GM12878 (cell line): ENCODE data around the gene IGFBP3. TPM values are rescaled to one million over a fixed set of nuclear protein-coding genes. Genes with fewer than 3 reads are reported as not detected.

Experiments
- ATAC-seq: fragments of 200-7000 bp; cut with Tn5 transposase; 3 replicates; pipeline ENCODE4 v1.9.1; 2020; ENCODE audit warnings: mild to moderate bottlenecking, moderate library complexity
- BruUV-seq: library from RNA; stranded (reverse); fragments of 400-500 nt; replicated peaks from 2 replicates; lab custom pipeline; 2021; lab: Mats Ljungman, UMichigan
- CTCF ChIA-PET: fragments of 300-600 bp; sonication (Branson Sonifier 250); formaldehyde crosslinking; extraction: SDS; loops from one replicate; lab custom pipeline; 2021; ENCODE audit warnings: inconsistent platforms; lab: Yijun Ruan, JAX
- POLR2A ChIA-PET: fragments of 350-600 bp; formaldehyde crosslinking; extraction: SDS; loops from one replicate; lab custom pipeline; 2021; ENCODE audit warnings: inconsistent platforms; lab: Charles Lee
- RAD21 ChIA-PET: fragments of 300-600 bp; sonication (Branson Sonifier 250); formaldehyde crosslinking; loops from one replicate; lab custom pipeline; 2023; ENCODE audit warnings: antibody characterized with exemption; ENCODE audit not compliant: unreplicated experiment; lab: Charles Lee
- SMC1A ChIA-PET: fragments of 300-600 bp; sonication (Branson Sonifier 250); formaldehyde crosslinking; loops from one replicate; lab custom pipeline; 2023; ENCODE audit not compliant: unreplicated experiment, uncharacterized antibody; lab: Charles Lee
- DNase-seq: peaks from one replicate; pipeline ENCODE4 v3.0.0-alpha.2; 2011; ENCODE audit warnings: low read depth, low spot score
- FAIRE-seq: peaks from 3 replicates; lab custom pipeline; 2011; peaks lifted over from hg19 to GRCh38; lab: Jason Lieb, UNC
- H2AFZ ChIP-seq: 2 replicates; pipeline ENCODE4 v1.6.0; 2011; ENCODE audit warnings: low read depth, low read length, control low read depth; ENCODE audit not compliant: control insufficient read depth
- H3K27ac ChIP-seq: 2 replicates; pipeline ENCODE4 v1.5.1; 2011; ENCODE audit warnings: control low read depth; ENCODE audit not compliant: control insufficient read depth, insufficient read depth
- H3K27me3 ChIP-seq, 2 experiments: replicated peaks in 1 of 2; 2 replicates each; pipeline versions ENCODE4 v1.6.0 to v1.6.1; 2011; ENCODE audit warnings: low read length in 1 of 2; ENCODE audit not compliant: control insufficient read depth in 2 of 2, insufficient read depth in 2 of 2
- H3K36me3 ChIP-seq, 2 experiments: 2 replicates each; pipeline ENCODE4 v1.5.1; 2011; ENCODE audit warnings: low read length in 1 of 2; ENCODE audit not compliant: control insufficient read depth in 2 of 2, insufficient read depth in 2 of 2
- H3K4me1 ChIP-seq: 2 replicates; pipeline ENCODE4 v1.6.1; 2011; ENCODE audit warnings: mild to moderate bottlenecking, low read length, moderate library complexity, mixed read lengths; ENCODE audit not compliant: control insufficient read depth, insufficient read depth
- H3K4me2 ChIP-seq: 2 replicates; pipeline ENCODE4 v1.6.0; 2011; ENCODE audit warnings: control low read depth; ENCODE audit not compliant: control insufficient read depth, insufficient read depth
- H3K4me3 ChIP-seq: fragments of 200-600 bp; sonication (generic); 2 replicates; pipeline ENCODE4 v1.5.1; 2016
- H3K79me2 ChIP-seq: 2 replicates; pipeline ENCODE4 v1.6.0; 2011; ENCODE audit warnings: low read length; ENCODE audit not compliant: control insufficient read depth, insufficient read depth
- H3K9ac ChIP-seq: 2 replicates; pipeline ENCODE4 v1.8.0; 2011; ENCODE audit warnings: low read length, control low read depth, mixed read lengths; ENCODE audit not compliant: control insufficient read depth, insufficient read depth
- H3K9me3 ChIP-seq: replicated peaks from 3 replicates; pipeline ENCODE4 v1.5.1; 2011; ENCODE audit warnings: mild to moderate bottlenecking, low read length; ENCODE audit not compliant: control insufficient read depth, insufficient read depth
- H4K20me1 ChIP-seq: 2 replicates; pipeline ENCODE4 v1.6.0; 2011; ENCODE audit not compliant: control insufficient read depth, insufficient read depth
- BRCA1 ChIP-seq: IDR thresholded peaks from 2 replicates; pipeline ENCODE4 v1.6.1; 2011; ENCODE audit warnings: low read depth, low read length, improper control_type of control experiment
- EGR1 ChIP-seq, 2 experiments: IDR thresholded peaks; 1 replicate in 1 of 2; 2 replicates in 1 of 2; pipeline ENCODE4 v1.6.1; 2011 to 2012; ENCODE audit warnings: low read depth in 2 of 2, low read length in 2 of 2, borderline replicate concordance in 1 of 2, mild to moderate bottlenecking in 1 of 2, moderate library complexity in 1 of 2
- GABPA ChIP-seq: IDR thresholded peaks from 2 replicates; pipeline ENCODE4 v1.6.1; 2014; ENCODE audit warnings: antibody characterized with exemption, low read depth, mild to moderate bottlenecking, inconsistent platforms
- IRF4 ChIP-seq: IDR thresholded peaks from 2 replicates; pipeline ENCODE4 v1.6.1; 2011; ENCODE audit warnings: low read depth, low read length
- JUND ChIP-seq: IDR thresholded peaks from 2 replicates; pipeline ENCODE4 v1.6.1; 2012; ENCODE audit warnings: low read depth, mild to moderate bottlenecking, low read length, improper control_type of control experiment, moderate library complexity
- KLF5 ChIP-seq: fragments of 450-650 bp; IDR thresholded peaks from 2 replicates; pipeline ENCODE4 v1.6.1; 2014; ENCODE audit warnings: mild to moderate bottlenecking; ENCODE audit not compliant: partially characterized antibody
- NR2F1 ChIP-seq: fragments of 450-650 bp; conservative IDR thresholded peaks from 2 replicates; pipeline ENCODE4 v1.6.1; 2017; ENCODE audit warnings: mild to moderate bottlenecking
- SMAD1 ChIP-seq: fragments of 450-650 bp; IDR thresholded peaks from 2 replicates; pipeline ENCODE4 v1.6.1; 2018; ENCODE audit warnings: mild to moderate bottlenecking, low read depth; ENCODE audit not compliant: partially characterized antibody
- TBL1XR1 ChIP-seq: IDR thresholded peaks from 2 replicates; pipeline ENCODE4 v1.6.1; 2012; ENCODE audit warnings: low read depth, low read length, improper control_type of control experiment
- YY1 ChIP-seq: IDR thresholded peaks from 2 replicates; pipeline ENCODE4 v1.6.1; 2011; ENCODE audit warnings: low read depth, mild to moderate bottlenecking, low read length
- WGBS: methylation state at CpG from one replicate; pipeline ENCODE4 v1.1.6; 2016; ENCODE audit warnings: low lambda C conversion rate; ENCODE audit not compliant: insufficient replicate concordance, insufficient coverage; ENCODE audit errors: missing lambda C conversion rate; 5-methylcytosine and 5-hydroxymethylcytosine counted together
- in situ Hi-C: fragments of 300-500 bp; cut with MboI; formaldehyde crosslinking; loops from 9 replicates; pipeline ENCODE4 v1.14.3; 2018; ENCODE audit warnings: mixed read lengths
- intact Hi-C: fragments of 100-400 bp; cut with micrococcal nuclease; formaldehyde crosslinking; loops from one replicate; pipeline ENCODE4 v1.14.2; 2022; ENCODE audit not compliant: unreplicated experiment
- polyA plus RNA-seq, 11 experiments: library from polyadenylated mRNA; depleted of rRNA in 4 of 11; unstranded in 6 of 11; stranded (reverse) in 5 of 11; fragments of >200 nt; fragmentation: Nextera tagmentation in 4 of 11; fragmentation: Illumina TruSeq in 1 of 11; extraction: Ambion mirVana in 4 of 11; extraction: Trizol in 1 of 11; gene quantifications; 1 replicate in 1 of 11; 2 replicates in 10 of 11; pipeline versions ENCODE4 v1.2.1 to v1.2.3, GENCODE V29; 2011 to 2016; ENCODE audit warnings: inconsistent platforms in 2 of 11, missing spikeins in 2 of 11, low read depth in 1 of 11
- total RNA-seq, 4 experiments: library from RNA; depleted of rRNA in 3 of 4; stranded (reverse); fragments of >200 nt in 3 of 4; fragmentation: Illumina TruSeq in 1 of 4; extraction: Trizol in 1 of 4; gene quantifications; 2 replicates each; pipeline versions ENCODE4 v1.2.1 to v1.2.3, GENCODE V29; 2013 to 2021
- TF ChIP-seq, protein P1 (sequence below): fragments of 450-650 bp; IDR thresholded peaks from 2 replicates; pipeline ENCODE4 v1.6.1; 2017; ENCODE audit warnings: borderline replicate concordance
- TF ChIP-seq, protein P2 (sequence below), 3 experiments: IDR thresholded peaks in 2 of 3; conservative IDR thresholded peaks in 1 of 3; 2 replicates each; pipeline ENCODE4 v1.5.1; 2011; ENCODE audit warnings: low read depth in 3 of 3, low read length in 3 of 3, mild to moderate bottlenecking in 3 of 3, control low read depth in 2 of 3, moderate library complexity in 2 of 3, inconsistent platforms in 1 of 3, mixed read lengths in 1 of 3; ENCODE audit not compliant: control insufficient read depth in 2 of 3, insufficient read depth in 1 of 3; ENCODE audit errors: extremely low read depth in 1 of 3
- TF ChIP-seq, protein P3 (sequence below): fragments of 450-650 bp; IDR thresholded peaks from 2 replicates; pipeline ENCODE4 v1.6.1; 2017; ENCODE audit warnings: mild to moderate bottlenecking, moderate library complexity

Gene IGFBP3
- total and polyA plus RNA-seq, 10 of the 15 experiments (the other 5 are each of a cell fraction or from before 2014, with no cell fraction given) = 6.0 to 28.0 (median 15.6) TPM

- no peak for ATAC-seq
- TF ChIP-seq, protein P1, sequence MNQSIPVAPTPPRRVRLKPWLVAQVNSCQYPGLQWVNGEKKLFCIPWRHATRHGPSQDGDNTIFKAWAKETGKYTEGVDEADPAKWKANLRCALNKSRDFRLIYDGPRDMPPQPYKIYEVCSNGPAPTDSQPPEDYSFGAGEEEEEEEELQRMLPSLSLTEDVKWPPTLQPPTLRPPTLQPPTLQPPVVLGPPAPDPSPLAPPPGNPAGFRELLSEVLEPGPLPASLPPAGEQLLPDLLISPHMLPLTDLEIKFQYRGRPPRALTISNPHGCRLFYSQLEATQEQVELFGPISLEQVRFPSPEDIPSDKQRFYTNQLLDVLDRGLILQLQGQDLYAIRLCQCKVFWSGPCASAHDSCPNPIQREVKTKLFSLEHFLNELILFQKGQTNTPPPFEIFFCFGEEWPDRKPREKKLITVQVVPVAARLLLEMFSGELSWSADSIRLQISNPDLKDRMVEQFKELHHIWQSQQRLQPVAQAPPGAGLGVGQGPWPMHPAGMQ = no peak
- TF ChIP-seq YY1 (no peak), GABPA (no peak), BRCA1 (no peak), SMAD1 (no peak), IRF4 (no peak), EGR1 (IDR thresholded peaks at IDR 0.05; ENCODE audit: borderline replicate concordance in 1 of 2, low read depth in 2 of 2, low read length in 2 of 2) (no peak), TBL1XR1 (no peak), KLF5 (no peak), JUND (no peak), NR2F1 (no peak)
- TF ChIP-seq, protein P2, sequence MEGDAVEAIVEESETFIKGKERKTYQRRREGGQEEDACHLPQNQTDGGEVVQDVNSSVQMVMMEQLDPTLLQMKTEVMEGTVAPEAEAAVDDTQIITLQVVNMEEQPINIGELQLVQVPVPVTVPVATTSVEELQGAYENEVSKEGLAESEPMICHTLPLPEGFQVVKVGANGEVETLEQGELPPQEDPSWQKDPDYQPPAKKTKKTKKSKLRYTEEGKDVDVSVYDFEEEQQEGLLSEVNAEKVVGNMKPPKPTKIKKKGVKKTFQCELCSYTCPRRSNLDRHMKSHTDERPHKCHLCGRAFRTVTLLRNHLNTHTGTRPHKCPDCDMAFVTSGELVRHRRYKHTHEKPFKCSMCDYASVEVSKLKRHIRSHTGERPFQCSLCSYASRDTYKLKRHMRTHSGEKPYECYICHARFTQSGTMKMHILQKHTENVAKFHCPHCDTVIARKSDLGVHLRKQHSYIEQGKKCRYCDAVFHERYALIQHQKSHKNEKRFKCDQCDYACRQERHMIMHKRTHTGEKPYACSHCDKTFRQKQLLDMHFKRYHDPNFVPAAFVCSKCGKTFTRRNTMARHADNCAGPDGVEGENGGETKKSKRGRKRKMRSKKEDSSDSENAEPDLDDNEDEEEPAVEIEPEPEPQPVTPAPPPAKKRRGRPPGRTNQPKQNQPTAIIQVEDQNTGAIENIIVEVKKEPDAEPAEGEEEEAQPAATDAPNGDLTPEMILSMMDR (IDR thresholded peaks at IDR 0.05 in 2 of 3, conservative IDR thresholded peaks at IDR 0.05 in 1 of 3; ENCODE audit: control insufficient read depth in 2 of 3, extremely low read depth in 1 of 3, insufficient read depth in 1 of 3, low read depth in 3 of 3, low read length in 3 of 3) = no peak
- TF ChIP-seq, protein P3, sequence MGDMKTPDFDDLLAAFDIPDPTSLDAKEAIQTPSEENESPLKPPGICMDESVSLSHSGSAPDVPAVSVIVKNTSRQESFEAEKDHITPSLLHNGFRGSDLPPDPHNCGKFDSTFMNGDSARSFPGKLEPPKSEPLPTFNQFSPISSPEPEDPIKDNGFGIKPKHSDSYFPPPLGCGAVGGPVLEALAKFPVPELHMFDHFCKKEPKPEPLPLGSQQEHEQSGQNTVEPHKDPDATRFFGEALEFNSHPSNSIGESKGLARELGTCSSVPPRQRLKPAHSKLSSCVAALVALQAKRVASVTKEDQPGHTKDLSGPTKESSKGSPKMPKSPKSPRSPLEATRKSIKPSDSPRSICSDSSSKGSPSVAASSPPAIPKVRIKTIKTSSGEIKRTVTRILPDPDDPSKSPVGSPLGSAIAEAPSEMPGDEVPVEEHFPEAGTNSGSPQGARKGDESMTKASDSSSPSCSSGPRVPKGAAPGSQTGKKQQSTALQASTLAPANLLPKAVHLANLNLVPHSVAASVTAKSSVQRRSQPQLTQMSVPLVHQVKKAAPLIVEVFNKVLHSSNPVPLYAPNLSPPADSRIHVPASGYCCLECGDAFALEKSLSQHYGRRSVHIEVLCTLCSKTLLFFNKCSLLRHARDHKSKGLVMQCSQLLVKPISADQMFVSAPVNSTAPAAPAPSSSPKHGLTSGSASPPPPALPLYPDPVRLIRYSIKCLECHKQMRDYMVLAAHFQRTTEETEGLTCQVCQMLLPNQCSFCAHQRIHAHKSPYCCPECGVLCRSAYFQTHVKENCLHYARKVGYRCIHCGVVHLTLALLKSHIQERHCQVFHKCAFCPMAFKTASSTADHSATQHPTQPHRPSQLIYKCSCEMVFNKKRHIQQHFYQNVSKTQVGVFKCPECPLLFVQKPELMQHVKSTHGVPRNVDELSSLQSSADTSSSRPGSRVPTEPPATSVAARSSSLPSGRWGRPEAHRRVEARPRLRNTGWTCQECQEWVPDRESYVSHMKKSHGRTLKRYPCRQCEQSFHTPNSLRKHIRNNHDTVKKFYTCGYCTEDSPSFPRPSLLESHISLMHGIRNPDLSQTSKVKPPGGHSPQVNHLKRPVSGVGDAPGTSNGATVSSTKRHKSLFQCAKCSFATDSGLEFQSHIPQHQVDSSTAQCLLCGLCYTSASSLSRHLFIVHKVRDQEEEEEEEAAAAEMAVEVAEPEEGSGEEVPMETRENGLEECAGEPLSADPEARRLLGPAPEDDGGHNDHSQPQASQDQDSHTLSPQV = no peak
- Histone ChIP-seq H2AFZ (no peak overlapping the region), H3K4me1 (no peaks in the 10 kb centered on the region), H3K9ac (no peak overlapping the region), H3K4me2 (no peak overlapping the region), H3K4me3 (no peak overlapping the region), H4K20me1 (no peaks in the 10 kb centered on the region), H3K36me3 (no peaks in the 10 kb centered on the region), H3K9me3 (no peaks in the 10 kb centered on the region), H3K27me3 (no peaks in the 10 kb centered on the region), H3K79me2 (no peaks in the 10 kb centered on the region), H3K27ac (no peak overlapping the region)
- no peak for DNase-seq
- in situ Hi-C loops = no loop called here
- WGBS = 17% methylated on average over 6 of the region's 6 CpGs
- ChIA-PET CTCF (interaction anchor here (1.3 to 3.5 kb wide), 3 partner anchors 12 to 202 kb away, joined by 3 to 15 read pairs (median 9); no protein-coding TSS in a partner anchor), SMC1A (no interaction called here), RAD21 (interaction anchor here (0.9 to 1.7 kb wide), 3 partner anchors 14 to 412 kb away, joined by 3 to 6 read pairs (median 5); no protein-coding TSS in a partner anchor), POLR2A (no interaction called here)
- FAIRE-seq = no peak
- BruUV-seq = no TSS peak
- intact Hi-C loops = no loop called here
Observed at GRCh38 chr7:45937301-45937700, 16.2 kb upstream of the IGFBP3 start.
